ENCODE data around the gene SLC24A4.

- TF ChIP-seq, protein P1, sequence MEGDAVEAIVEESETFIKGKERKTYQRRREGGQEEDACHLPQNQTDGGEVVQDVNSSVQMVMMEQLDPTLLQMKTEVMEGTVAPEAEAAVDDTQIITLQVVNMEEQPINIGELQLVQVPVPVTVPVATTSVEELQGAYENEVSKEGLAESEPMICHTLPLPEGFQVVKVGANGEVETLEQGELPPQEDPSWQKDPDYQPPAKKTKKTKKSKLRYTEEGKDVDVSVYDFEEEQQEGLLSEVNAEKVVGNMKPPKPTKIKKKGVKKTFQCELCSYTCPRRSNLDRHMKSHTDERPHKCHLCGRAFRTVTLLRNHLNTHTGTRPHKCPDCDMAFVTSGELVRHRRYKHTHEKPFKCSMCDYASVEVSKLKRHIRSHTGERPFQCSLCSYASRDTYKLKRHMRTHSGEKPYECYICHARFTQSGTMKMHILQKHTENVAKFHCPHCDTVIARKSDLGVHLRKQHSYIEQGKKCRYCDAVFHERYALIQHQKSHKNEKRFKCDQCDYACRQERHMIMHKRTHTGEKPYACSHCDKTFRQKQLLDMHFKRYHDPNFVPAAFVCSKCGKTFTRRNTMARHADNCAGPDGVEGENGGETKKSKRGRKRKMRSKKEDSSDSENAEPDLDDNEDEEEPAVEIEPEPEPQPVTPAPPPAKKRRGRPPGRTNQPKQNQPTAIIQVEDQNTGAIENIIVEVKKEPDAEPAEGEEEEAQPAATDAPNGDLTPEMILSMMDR (IDR thresholded peaks at IDR 0.05), result no peak
- TF ChIP-seq POLR2AphosphoS5 (IDR thresholded peaks at IDR 0.05) (no peak), POLR2A (IDR thresholded peaks at IDR 0.05) (no peak), EP300 (IDR thresholded peaks at IDR 0.05) (no peak)
Observed at GRCh38 chr14:92316176-92316575, 6.8 kb upstream of the SLC24A4 start.

All from upper lobe of left lung (tissue), 4 donors.